ENCODE measurements around the gene KLHL22.
"Not testable (repeated sequence)": the region's sequence is repeated elsewhere in the genome, so short reads cannot be mapped to it uniquely, and the experiment has no call there.

The KLHL22 gene

GRCh38 chr22:20506543-20507252 is 11.1 kb upstream of the KLHL22 start:
- DNase-seq: no peak

- not testable (repeated sequence) for DNase-seq
Observed at GRCh38 chr22:20504293-20504922, 8.8 kb upstream of the KLHL22 start.

GRCh38 chr22:20503816-20504215 is 8.2 kb upstream of the KLHL22 start:
- no peak for DNase-seq

GRCh38 chr22:20499769-20500168 is 4.2 kb upstream of the KLHL22 start:
- no peak for DNase-seq

GRCh38 chr22:20498913-20499312 is 3.3 kb upstream of the KLHL22 start:
- no peak for DNase-seq

- DNase-seq: no peak
Observed at GRCh38 chr22:20497426-20497825, 1.8 kb upstream of the KLHL22 start.

- peak in 55 of 56 donors; percentile 18 to 95 (median 87) for DNase-seq
Observed at GRCh38 chr22:20495861-20496681, 476 bp upstream of the KLHL22 start.

GRCh38 chr22:20491346-20491745 is 4.2 kb downstream of the KLHL22 start:
- no peak for DNase-seq

- DNase-seq: no peak
Observed at GRCh38 chr22:20490941-20491307, 4.7 kb downstream of the KLHL22 start.

GRCh38 chr22:20490183-20490940 is 5.2 kb downstream of the KLHL22 start:
- no peak for DNase-seq

- peak in 1 of 56 donors; percentile 18 for DNase-seq
Observed at GRCh38 chr22:20488946-20489345, 6.6 kb downstream of the KLHL22 start.

- no peak for DNase-seq
Observed at GRCh38 chr22:20487715-20488114, 7.9 kb downstream of the KLHL22 start.

GRCh38 chr22:20486229-20486628 is 9.4 kb downstream of the KLHL22 start:
- DNase-seq: no peak

- no peak for DNase-seq
Observed at GRCh38 chr22:20484948-20485683, 10.5 kb downstream of the KLHL22 start.

GRCh38 chr22:20483771-20484170 is 11.8 kb downstream of the KLHL22 start:
- DNase-seq: no peak

GRCh38 chr22:20483143-20483506 is 12.5 kb downstream of the KLHL22 start:
- DNase-seq: not testable (repeated sequence)

GRCh38 chr22:20479612-20480196 is 15.9 kb downstream of the KLHL22 start:
- no peak for DNase-seq

- DNase-seq: not testable (repeated sequence)
Observed at GRCh38 chr22:20478059-20478458, 17.5 kb downstream of the KLHL22 start.

GRCh38 chr22:20475569-20475968 is 20.0 kb downstream of the KLHL22 start:
- DNase-seq: not testable (repeated sequence)

- DNase-seq: no peak
Observed at GRCh38 chr22:20475115-20475436, 20.5 kb downstream of the KLHL22 start.

All from nucleus accumbens (tissue), 56 donors.